ENCODE results near the gene MYOZ2.
A peak's percentile ranks its signal among the peaks of the same experiment; 100 is the strongest.

The MYOZ2 gene

GRCh38 chr4:119205690-119206089, 70.1 kb downstream of the MYOZ2 start:
- no peak for TF ChIP-seq CTCF (conservative IDR thresholded peaks at IDR 0.05; ENCODE audit: low read depth)
- CTCF ChIA-PET = no interaction called here
- no peak for DNase-seq (ENCODE audit: low spot score)
- POLR2A ChIA-PET (ENCODE audit: low non-redundant PET) = no interaction called here
- no peak overlapping the region for H3K27ac ChIP-seq

GRCh38 chr4:119206178-119206577, 70.5 kb downstream of the MYOZ2 start:
- no peak for DNase-seq (ENCODE audit: low spot score)
- ChIA-PET CTCF (no interaction called here), POLR2A (ENCODE audit: low non-redundant PET) (no interaction called here)
- H3K27ac ChIP-seq = no peak overlapping the region
- no peak for TF ChIP-seq CTCF (conservative IDR thresholded peaks at IDR 0.05; ENCODE audit: low read depth)

- H3K27ac ChIP-seq = no peak overlapping the region
- ChIA-PET POLR2A (ENCODE audit: low non-redundant PET) (no interaction called here), CTCF (no interaction called here)
- TF ChIP-seq CTCF (conservative IDR thresholded peaks at IDR 0.05; ENCODE audit: low read depth) = no peak
- no peak for DNase-seq (ENCODE audit: low spot score)
Measured at GRCh38 chr4:119207051-119207450, 71.4 kb downstream of the MYOZ2 start.

- peak; percentile 83 for DNase-seq (ENCODE audit: low spot score)
- ChIA-PET CTCF (interaction anchor here (1.5 kb wide), 1 partner anchor 122 kb away, joined by 3 read pairs; no protein-coding TSS in a partner anchor), POLR2A (ENCODE audit: low non-redundant PET) (interaction anchor here (0.6 kb wide), 1 partner anchor 201 kb away, joined by 4 read pairs; no protein-coding TSS in a partner anchor)
- no peak for TF ChIP-seq CTCF (conservative IDR thresholded peaks at IDR 0.05; ENCODE audit: low read depth)
- H3K27ac ChIP-seq = no peak overlapping the region
Measured at GRCh38 chr4:119209077-119209476, 73.4 kb downstream of the MYOZ2 start.

GRCh38 chr4:119209586-119209985, 74.0 kb downstream of the MYOZ2 start:
- DNase-seq (ENCODE audit: low spot score) = no peak
- ChIA-PET POLR2A (ENCODE audit: low non-redundant PET) (no interaction called here), CTCF (interaction anchor here (0.7 to 1.5 kb wide), 2 partner anchors 123 to 221 kb away, joined by 3 read pairs; no protein-coding TSS in a partner anchor)
- TF ChIP-seq CTCF (conservative IDR thresholded peaks at IDR 0.05; ENCODE audit: low read depth) = no peak
- no peak overlapping the region for H3K27ac ChIP-seq

- no peak for TF ChIP-seq CTCF (conservative IDR thresholded peaks at IDR 0.05; ENCODE audit: low read depth)
- ChIA-PET CTCF (no interaction called here), POLR2A (ENCODE audit: low non-redundant PET) (no interaction called here)
- DNase-seq (ENCODE audit: low spot score) = peak; percentile 10
- H3K27ac ChIP-seq = no peak overlapping the region
Measured at GRCh38 chr4:119210775-119211174, 75.1 kb downstream of the MYOZ2 start.

- POLR2A ChIA-PET (ENCODE audit: low non-redundant PET) = no interaction called here
- DNase-seq (ENCODE audit: low spot score) = no peak
- peak overlapping the region; percentile 99 for H3K27ac ChIP-seq
- CTCF ChIA-PET = no interaction called here
- TF ChIP-seq CTCF (conservative IDR thresholded peaks at IDR 0.05; ENCODE audit: low read depth) = no peak
Measured at GRCh38 chr4:119211867-119212233, 76.2 kb downstream of the MYOZ2 start.
